Activated naive CD8-positive, alpha-beta T cell treated with anti-CD3 and anti-CD28 coated beads, Interleukin-2, amount 10 ng/mL, durations not matched to agents 7 days and 5 days (primary cell): ENCODE measurements around the gene ZSCAN31. TPM values are rescaled to one million over a fixed set of nuclear protein-coding genes. Genes with fewer than 3 reads are reported as not detected.

Experiments used
- ATAC-seq: fragments of 150-1000 bp; cut with Tn5 transposase; one replicate; pipeline ENCODE4 v1.10.0; 2021; ENCODE audit warnings: low read depth, moderate library complexity
- POLR2A ChIA-PET: fragments of 350-600 bp; sonication (Branson Sonifier 250); formaldehyde crosslinking; loops from one replicate; lab custom pipeline; 2021; ENCODE audit warnings: antibody characterized with exemption; lab: Charles Lee
- DNase-seq: peaks from one replicate; pipeline ENCODE4 v3.0.0; 2021
- H3K27ac Mint-ChIP-seq: one replicate; pipeline ENCODE4 v1.8.0; 2022; ENCODE audit warnings: mild to moderate bottlenecking, mixed read lengths
- H3K27me3 Mint-ChIP-seq: one replicate; pipeline ENCODE4 v1.8.0; 2022; ENCODE audit warnings: mild to moderate bottlenecking, moderate library complexity, mixed read lengths
- H3K36me3 Mint-ChIP-seq: one replicate; pipeline ENCODE4 v1.8.0; 2021; ENCODE audit warnings: mild to moderate bottlenecking, mixed read lengths
- H3K4me1 Mint-ChIP-seq: one replicate; pipeline ENCODE4 v1.8.0; 2021; ENCODE audit warnings: mixed read lengths
- H3K4me3 Mint-ChIP-seq: one replicate; pipeline ENCODE4 v1.8.0; 2022; ENCODE audit warnings: mild to moderate bottlenecking, moderate library complexity, mixed read lengths
- H3K9me3 Mint-ChIP-seq: one replicate; pipeline ENCODE4 v1.8.0; 2021; ENCODE audit warnings: mixed read lengths
- total RNA-seq, 2 experiments: library from RNA; stranded (reverse); gene quantifications; one replicate each; pipeline ENCODE4 v1.2.3, GENCODE V29; 2021

Gene ZSCAN31
- total RNA-seq, 2 experiments from 2014 or later, result 1.9 to 2.0 TPM

- Mint-ChIP-seq H3K9me3 (no peaks in the 10 kb centered on the region), H3K27ac (peak within 1 kb of the TSS; percentile 24), H3K36me3 (peaks cover 15% of the 10 kb centered on the region), H3K4me3 (peak within 1 kb of the TSS; percentile 89), H3K4me1 (peaks cover 15% of the 10 kb centered on the region), H3K27me3 (peaks cover 5% of the 10 kb centered on the region)
- POLR2A ChIA-PET, result interaction anchor here (0.7 to 3.6 kb wide), 5 partner anchors 10 to 457 kb away, joined by 3 to 17 read pairs (median 3); partner anchors contain the start of genes ZKSCAN4, ZKSCAN8 and ZSCAN26
- ATAC-seq (peak; percentile 94), DNase-seq (peak; percentile 78)
Observed at GRCh38 chr6:28281288-28282064, 54.5 kb downstream of the ZSCAN31 start, which contains the start of gene PGBD1. Gene PGBD1 (plus strand): TSS chr6:28281572. CDS start chr6:28283814, 2,242 bp downstream.

- peaks cover 5% of the 10 kb centered on the region for H3K27me3 Mint-ChIP-seq
- H3K27ac Mint-ChIP-seq, result no peak overlapping the region
- H3K9me3 Mint-ChIP-seq, result no peaks in the 10 kb centered on the region
- peak overlapping the region; percentile 89 for H3K4me3 Mint-ChIP-seq
- POLR2A ChIA-PET, result interaction anchor here (0.9 to 3.6 kb wide), 4 partner anchors 9 to 139 kb away, joined by 3 to 17 read pairs (median 4); partner anchors contain the start of genes ZKSCAN4, ZKSCAN8 and ZSCAN26
- DNase-seq (no peak), ATAC-seq (no peak)
- H3K36me3 Mint-ChIP-seq, result peaks cover 21% of the 10 kb centered on the region
- peaks cover 15% of the 10 kb centered on the region for H3K4me1 Mint-ChIP-seq
Observed at GRCh38 chr6:28280595-28281287, 55.2 kb downstream of the ZSCAN31 start.

GRCh38 chr6:28277746-28278145 lies 58.2 kb downstream of the ZSCAN31 start:
- POLR2A ChIA-PET, result no interaction called here
- Mint-ChIP-seq H3K9me3 (no peaks in the 10 kb centered on the region), H3K4me3 (no peak overlapping the region), H3K27ac (no peak overlapping the region), H3K27me3 (peaks cover 5% of the 10 kb centered on the region), H3K36me3 (peaks cover 30% of the 10 kb centered on the region), H3K4me1 (peaks cover 19% of the 10 kb centered on the region)
- no peak for ATAC-seq
- DNase-seq, result no peak

- H3K4me3 Mint-ChIP-seq, result peak overlapping the region; percentile 54
- H3K27me3 Mint-ChIP-seq, result no peaks in the 10 kb centered on the region
- no peaks in the 10 kb centered on the region for H3K9me3 Mint-ChIP-seq
- ATAC-seq (no peak), DNase-seq (no peak)
- POLR2A ChIA-PET, result interaction anchor here (1.1 to 1.9 kb wide), 2 partner anchors 8 to 23 kb away, joined by 5 to 8 read pairs; partner anchors contain the start of genes ZKSCAN4 and ZSCAN26
- H3K27ac Mint-ChIP-seq, result peak overlapping the region; percentile 56
- peaks cover 39% of the 10 kb centered on the region for H3K36me3 Mint-ChIP-seq
- H3K4me1 Mint-ChIP-seq, result peaks cover 9% of the 10 kb centered on the region
Observed at GRCh38 chr6:28274888-28275287, 61.1 kb downstream of the ZSCAN31 start.

Other genes with a start within 250 kb of the ZSCAN31 start
- 1 to 10 TPM; 6.9 to 8.6 TPM for gene ZSCAN16, start 211.5 kb downstream of the ZSCAN31 start, total RNA-seq
- gene ZKSCAN8, start 194.3 kb downstream of the ZSCAN31 start, total RNA-seq, result 10 to 100 TPM; 29.8 to 30.7 TPM
- 1 to 10 TPM; 9.0 to 9.7 TPM for gene ZSCAN9, start 110.9 kb downstream of the ZSCAN31 start, total RNA-seq
- 10 to 100 TPM; 10.5 to 11.3 TPM for gene ZKSCAN4, start 83.9 kb downstream of the ZSCAN31 start, total RNA-seq
- not detected for gene NKAPL, start 76.9 kb downstream of the ZSCAN31 start, total RNA-seq
- gene ZSCAN26, start 69.0 kb downstream of the ZSCAN31 start, total RNA-seq, result 10 to 100 TPM; 13.1 to 14.5 TPM
- 1 to 10 TPM; 3.4 to 3.9 TPM for gene PGBD1, start 54.6 kb downstream of the ZSCAN31 start, total RNA-seq
- 1 to 10 TPM; 7.0 to 7.6 TPM for gene ZKSCAN3, start 13.8 kb upstream of the ZSCAN31 start, total RNA-seq
- gene ZSCAN12, start 63.6 kb upstream of the ZSCAN31 start, total RNA-seq, result 10 to 100 TPM; 13.9 to 15.0 TPM
- 1 to 10 TPM; 1.3 to 2.9 TPM for gene ZSCAN23, start 107.3 kb upstream of the ZSCAN31 start, total RNA-seq
- not detected for gene GPX6, start 179.6 kb upstream of the ZSCAN31 start, total RNA-seq
- gene GPX5, start 189.7 kb upstream of the ZSCAN31 start, total RNA-seq, result not detected